ENCODE results near the gene TRPM3.

DNA sequence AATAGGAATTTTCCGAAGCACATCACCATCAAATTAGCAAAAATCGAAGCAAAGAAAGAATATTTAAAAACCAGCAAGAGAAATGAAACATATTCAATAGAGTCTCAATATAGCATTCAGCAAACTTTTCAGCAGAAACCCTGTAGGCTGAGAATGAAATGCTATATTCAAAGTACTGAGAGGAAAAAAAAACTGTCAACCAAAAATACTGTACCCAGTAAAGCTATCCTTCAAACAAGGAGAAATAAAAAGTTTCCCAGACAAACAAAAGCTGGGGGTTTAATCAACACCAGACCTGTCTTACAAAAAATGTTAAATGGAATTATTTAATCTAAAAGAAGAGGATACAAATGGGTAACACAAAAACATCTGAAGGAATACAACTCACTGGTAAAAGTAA is 116.0 kb downstream of the TRPM3 start:
- TF ChIP-seq, protein P1, sequence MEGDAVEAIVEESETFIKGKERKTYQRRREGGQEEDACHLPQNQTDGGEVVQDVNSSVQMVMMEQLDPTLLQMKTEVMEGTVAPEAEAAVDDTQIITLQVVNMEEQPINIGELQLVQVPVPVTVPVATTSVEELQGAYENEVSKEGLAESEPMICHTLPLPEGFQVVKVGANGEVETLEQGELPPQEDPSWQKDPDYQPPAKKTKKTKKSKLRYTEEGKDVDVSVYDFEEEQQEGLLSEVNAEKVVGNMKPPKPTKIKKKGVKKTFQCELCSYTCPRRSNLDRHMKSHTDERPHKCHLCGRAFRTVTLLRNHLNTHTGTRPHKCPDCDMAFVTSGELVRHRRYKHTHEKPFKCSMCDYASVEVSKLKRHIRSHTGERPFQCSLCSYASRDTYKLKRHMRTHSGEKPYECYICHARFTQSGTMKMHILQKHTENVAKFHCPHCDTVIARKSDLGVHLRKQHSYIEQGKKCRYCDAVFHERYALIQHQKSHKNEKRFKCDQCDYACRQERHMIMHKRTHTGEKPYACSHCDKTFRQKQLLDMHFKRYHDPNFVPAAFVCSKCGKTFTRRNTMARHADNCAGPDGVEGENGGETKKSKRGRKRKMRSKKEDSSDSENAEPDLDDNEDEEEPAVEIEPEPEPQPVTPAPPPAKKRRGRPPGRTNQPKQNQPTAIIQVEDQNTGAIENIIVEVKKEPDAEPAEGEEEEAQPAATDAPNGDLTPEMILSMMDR (IDR thresholded peaks at IDR 0.05), result no peak
- TF ChIP-seq, protein P2, sequence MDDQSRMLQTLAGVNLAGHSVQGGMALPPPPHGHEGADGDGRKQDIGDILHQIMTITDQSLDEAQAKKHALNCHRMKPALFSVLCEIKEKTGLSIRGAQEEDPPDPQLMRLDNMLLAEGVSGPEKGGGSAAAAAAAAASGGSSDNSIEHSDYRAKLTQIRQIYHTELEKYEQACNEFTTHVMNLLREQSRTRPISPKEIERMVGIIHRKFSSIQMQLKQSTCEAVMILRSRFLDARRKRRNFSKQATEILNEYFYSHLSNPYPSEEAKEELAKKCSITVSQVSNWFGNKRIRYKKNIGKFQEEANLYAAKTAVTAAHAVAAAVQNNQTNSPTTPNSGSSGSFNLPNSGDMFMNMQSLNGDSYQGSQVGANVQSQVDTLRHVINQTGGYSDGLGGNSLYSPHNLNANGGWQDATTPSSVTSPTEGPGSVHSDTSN (IDR thresholded peaks at IDR 0.05), result no peak
- TF ChIP-seq RAD21 (conservative IDR thresholded peaks at IDR 0.05 in 1 of 2, IDR thresholded peaks at IDR 0.05 in 1 of 2) (no peak), ZSCAN20 (CRISPR knock-in tag; IDR thresholded peaks at IDR 0.05) (no peak), HOXA7 (CRISPR knock-in tag; IDR thresholded peaks at IDR 0.05) (no peak)

Measured in A549 (cell line).